Fibroblast of upper back skin (primary cell): ENCODE measurements around the gene CHMP6.

Experiments used
- DNase-seq: peaks from one replicate; pipeline ENCODE4 v3.0.0-alpha.2; 2013

The CHMP6 gene

GRCh38 chr17:81046132-81046769 is 54.6 kb downstream of the CHMP6 start:
- DNase-seq, result no peak

DNA sequence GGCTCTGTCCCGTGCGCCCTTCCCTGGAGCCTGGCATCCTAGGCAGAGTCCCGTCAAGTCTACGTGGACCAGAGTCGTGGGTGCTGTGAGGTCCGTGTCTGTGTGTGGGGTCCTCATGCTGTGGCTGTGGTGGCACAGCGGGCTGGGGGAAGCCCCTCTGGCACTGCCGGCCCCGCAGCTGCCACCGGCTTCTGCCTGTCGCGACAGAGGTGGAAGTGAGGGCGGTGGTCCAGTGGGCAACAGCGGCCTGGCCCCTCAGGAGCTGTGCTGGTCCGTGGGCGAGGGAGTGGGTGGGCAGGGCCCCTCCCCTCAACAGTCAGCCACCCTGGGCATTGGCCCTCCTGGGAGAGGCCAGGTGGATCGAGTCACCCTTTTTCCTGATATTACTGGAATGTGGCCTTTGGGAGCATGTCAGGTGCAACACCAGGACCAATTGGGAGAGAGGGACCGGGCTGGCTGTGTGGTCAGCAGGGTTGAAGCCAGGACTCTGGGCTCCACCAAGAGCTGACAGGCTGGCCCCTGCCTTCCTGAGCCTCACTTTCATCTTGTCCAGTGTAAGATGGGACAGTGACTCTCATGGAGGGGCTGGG is 55.2 kb downstream of the CHMP6 start:
- no peak for DNase-seq

DNA sequence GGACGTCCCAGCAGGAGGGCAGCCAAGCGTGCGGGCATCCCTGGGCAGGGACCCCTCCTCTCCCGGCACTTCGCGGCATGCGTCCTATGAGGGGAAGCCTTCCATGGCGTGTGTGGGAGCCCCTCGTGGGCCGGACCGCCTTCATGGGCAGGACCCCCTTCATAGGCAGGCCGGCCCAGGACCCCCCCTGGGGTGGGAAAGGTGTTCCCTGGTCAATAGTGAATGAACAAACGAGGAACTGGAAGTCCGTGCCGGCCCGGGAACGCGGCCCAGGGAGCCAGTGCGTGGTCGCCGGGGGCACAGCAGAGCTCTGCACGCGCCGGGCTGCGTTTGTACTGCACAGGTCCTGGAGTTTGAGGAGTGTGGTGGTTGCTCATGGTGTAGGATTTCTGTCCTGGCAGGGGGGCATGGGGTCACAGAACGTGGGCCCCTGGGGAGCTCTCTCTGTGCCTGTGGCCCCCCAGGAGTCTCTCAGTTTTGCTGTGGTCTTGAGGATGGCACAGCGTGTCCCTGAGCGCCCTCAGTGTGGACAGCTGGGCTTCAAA is 57.3 kb downstream of the CHMP6 start:
- no peak for DNase-seq

DNA sequence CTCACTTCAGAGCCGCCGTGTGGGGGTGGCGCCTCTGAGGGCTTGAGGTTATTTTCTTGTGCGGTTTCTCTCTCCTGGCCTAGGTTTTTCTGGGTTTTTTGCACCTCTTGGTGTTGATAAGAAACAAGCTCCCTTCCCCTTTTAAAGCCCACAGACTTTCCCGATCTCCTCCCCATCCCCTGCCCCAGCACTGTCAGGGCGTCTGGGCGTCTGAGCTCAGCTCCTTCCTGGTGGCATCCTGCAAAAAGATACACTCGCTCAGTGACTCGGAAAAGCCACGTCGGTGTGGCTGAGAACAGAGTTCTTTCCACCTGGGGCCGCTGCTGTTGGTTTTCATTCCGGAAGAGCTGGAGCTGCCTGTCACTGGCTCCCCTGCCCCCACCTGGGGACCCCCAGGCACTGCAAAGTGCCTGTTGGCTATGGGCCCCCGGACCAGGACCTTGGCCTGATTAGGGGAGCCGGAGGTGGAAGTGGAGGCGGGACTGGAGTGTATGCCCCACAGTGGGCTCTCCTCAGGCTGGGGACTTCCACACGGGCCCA is 57.8 kb downstream of the CHMP6 start:
- DNase-seq, result no peak
